Stimulated activated CD8-positive, alpha-beta memory T cell treated with anti-CD3 and anti-CD28 coated beads, Interleukin-7, amount 100 ng/mL, for 24 hours (primary cell): ENCODE data around the gene IFT122.

ENCODE experiments used
- DNase-seq: peaks from one replicate; pipeline ENCODE4 v3.0.0-alpha.2; 2020; ENCODE audit warnings: low read depth

Gene IFT122

GRCh38 chr3:129558772-129559564, 118.9 kb downstream of the IFT122 start:
- DNase-seq = no peak

DNA sequence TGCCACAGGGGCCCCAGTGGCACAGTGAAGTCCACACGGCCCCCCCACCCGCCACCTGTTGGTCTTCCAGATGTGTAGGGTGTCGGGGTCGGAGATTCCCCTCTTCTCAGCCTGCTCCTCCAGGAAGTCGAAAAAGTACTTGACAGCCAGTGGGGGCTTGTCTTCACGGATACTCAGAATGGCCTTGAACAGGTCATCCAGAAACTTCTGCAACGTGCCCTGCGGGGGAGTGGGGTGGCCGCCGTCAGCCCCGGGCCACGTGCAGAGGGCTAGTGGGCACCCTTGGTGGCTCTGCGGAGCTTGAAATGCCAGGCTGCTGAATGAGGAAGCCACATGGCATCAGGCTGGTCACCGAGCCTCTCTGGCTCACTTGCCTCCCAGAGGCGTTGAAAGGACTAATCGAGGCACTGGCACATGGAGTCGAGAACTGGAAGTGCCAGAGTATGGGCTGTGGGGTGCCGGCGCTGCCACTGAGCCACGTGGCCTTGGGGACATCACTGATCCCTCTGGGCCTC, 119.6 kb downstream of the IFT122 start:
- DNase-seq = no peak

DNA sequence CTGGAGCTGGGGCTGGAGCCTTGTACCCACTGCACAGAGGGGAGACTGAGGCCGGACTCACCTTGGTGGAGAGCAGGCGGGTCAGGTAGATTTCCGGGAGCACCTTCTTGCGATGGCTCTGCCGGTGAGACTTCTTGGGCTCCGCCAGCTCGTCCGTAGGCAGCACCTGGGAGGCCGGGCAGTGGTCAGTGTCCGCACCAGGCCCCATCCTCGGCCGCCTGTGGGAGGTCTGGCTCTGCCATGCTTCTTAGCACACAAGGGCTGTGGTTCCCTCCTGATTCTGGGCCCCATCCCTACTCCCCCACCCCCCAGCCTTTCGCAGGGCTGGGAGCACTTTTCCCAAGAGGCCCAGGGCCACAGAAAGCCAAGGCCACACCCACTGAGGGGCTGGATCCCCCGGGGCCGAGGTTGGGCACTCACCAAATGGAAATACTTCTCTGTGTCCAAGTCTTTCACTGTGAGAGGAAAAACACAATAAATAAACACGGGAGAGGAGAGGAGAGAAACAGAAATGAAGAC, 120.3 kb downstream of the IFT122 start:
- DNase-seq = no peak

- DNase-seq = no peak
Observed at GRCh38 chr3:129560911-129561594, 121.0 kb downstream of the IFT122 start.

GRCh38 chr3:129561619-129562248, 121.7 kb downstream of the IFT122 start:
- no peak for DNase-seq

DNA sequence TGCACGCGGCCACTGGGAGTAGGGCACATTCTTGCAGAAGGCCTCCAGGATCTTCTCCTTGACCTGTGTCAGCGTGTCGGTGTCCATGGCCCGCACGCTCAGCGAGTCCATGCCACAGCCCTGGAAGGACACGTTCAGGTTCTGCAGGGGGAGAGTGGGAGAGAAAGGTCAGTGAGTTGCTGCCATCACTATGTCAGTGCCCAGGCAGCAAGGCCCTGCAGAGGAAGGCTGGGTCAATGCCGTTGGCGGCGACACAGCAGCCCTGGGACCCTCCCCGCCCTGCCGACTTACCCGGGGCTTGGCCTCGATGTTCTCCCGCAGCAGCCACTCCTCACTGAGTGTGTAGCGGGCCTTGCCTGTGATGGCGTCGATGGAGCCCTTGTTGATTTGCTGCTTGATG, 122.8 kb downstream of the IFT122 start:
- DNase-seq = no peak

DNA sequence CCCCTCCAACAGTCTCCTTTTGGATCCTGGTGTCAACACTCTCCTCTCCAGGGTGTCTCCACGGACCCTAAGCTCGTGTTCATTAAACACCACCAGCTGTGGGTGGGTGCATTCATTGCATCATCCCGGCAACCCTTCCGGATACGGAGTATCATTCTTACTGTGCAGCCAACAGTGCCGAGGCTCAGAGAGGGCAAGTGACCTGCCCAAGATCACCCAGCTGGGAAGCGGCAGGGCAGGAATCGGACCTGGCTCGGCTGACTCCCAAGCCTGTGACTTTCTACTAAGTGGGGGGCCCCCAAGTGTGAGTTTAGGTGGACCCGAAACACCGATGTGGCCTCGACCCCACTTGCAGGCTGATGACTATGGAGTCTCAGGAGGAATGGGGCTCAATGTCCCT, 123.3 kb downstream of the IFT122 start:
- DNase-seq = no peak

GRCh38 chr3:129563850-129564535, 124.0 kb downstream of the IFT122 start:
- DNase-seq = no peak

DNA sequence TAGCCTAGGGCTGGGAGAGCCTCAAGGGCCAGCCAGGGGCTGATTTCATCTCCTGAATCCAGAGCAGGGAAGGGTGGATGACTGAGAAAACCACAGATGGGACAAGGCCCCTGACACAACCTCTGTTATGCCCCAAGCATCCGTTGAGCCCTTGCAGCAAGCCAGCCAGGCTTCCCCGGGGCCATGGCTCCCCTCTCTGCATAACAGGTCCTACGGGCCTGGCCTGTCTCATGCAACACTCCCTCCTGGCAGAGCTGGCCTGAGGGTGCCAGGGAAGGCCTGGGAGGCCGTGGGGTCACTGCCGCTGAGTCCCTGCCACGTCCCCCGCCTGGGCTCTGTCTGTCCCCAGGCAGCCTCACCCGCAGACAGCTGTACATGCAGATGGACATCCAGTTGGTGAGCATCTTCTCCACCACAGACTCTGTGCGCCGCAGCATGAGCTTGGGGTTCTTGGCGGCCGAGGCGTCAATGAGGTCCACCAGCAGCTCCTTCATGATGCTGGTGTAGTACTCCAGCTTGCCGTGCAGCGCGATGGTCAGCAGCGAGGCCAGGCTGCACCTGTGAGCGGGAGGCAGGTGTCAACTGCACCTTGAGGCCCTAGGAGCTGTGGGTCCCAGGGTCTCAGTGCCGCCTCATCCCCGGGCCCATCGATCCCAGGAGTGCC, 125.1 kb downstream of the IFT122 start:
- DNase-seq = no peak

GRCh38 chr3:129565902-129566301, 125.9 kb downstream of the IFT122 start:
- no peak for DNase-seq

GRCh38 chr3:129567176-129567705, 127.2 kb downstream of the IFT122 start:
- DNase-seq = no peak

DNA sequence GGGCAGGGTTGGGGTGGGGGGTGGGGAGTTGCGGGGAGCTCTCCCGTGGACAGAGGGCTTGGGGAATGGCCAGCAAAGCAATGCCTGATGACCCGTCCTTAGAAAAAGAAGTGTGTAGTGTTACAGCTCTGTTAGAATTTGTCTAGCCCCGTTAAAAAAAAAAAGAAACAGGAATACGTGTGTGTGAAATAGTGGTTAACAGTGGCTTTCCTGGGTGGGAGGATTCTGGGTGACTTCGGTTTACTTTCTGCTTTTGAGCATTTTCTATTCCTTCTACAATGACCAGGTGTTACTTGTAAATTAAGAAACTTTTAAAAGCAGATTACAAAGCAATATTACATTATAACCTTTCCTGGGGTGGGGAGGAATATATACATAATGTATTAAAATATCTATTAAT, 127.9 kb downstream of the IFT122 start:
- no peak for DNase-seq

DNA sequence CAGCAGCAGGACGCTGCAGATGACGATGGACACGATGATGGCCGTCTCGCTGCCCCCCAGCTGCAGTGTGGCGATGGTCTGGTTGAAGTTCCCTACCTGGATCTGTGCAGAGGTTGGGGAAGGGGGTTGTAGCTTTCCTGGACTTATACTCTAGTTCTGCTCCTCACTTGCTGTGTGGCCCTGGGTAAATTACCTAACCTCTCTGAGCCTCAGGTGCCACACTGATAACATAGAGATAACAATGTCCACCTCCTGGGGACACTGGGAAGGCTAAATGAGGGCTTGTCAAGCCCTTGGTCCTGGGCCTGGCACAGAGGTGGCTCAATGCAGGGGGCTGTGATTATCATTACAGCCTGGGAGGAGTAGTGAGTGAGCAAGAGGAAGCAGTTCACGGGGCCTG, 129.8 kb downstream of the IFT122 start:
- no peak for DNase-seq
